IMR-90 (cell line): Measurements from ENCODE around the gene SLC2A14. TPM values are rescaled to one million over a fixed set of nuclear protein-coding genes. Genes with fewer than 3 reads are reported as not detected.

ENCODE experiments used
- ATAC-seq: fragments of 200-7000 bp; cut with Tn5 transposase; 2 replicates; pipeline ENCODE4 v1.9.1; 2020; ENCODE audit warnings: low read depth, mild to moderate bottlenecking, moderate library complexity
- BruUV-seq: library from RNA; stranded (reverse); fragments of 400-500 nt; replicated peaks from 2 replicates; lab custom pipeline; 2021; lab: Mats Ljungman, UMichigan
- CTCF ChIA-PET: fragments of 300-600 bp; formaldehyde crosslinking; extraction: SDS; loops from one replicate; lab custom pipeline; 2021; ENCODE audit warnings: antibody characterized with exemption; lab: Yijun Ruan, JAX
- POLR2A ChIA-PET: fragments of 300-600 bp; sonication (Branson Sonifier 250); formaldehyde crosslinking; loops from one replicate; lab custom pipeline; 2022; ENCODE audit warnings: antibody characterized with exemption; ENCODE audit not compliant: unreplicated experiment; lab: Charles Lee
- DNase-seq: peaks from one replicate; pipeline ENCODE4 v3.0.0; 2013
- H2AFZ ChIP-seq: replicated peaks from 2 replicates; pipeline ENCODE3; 2013; ENCODE audit warnings: low read length, mild to moderate bottlenecking; ENCODE audit not compliant: poor library complexity
- H2AK5ac ChIP-seq: 2 replicates; pipeline ENCODE4 v1.6.1; 2013; ENCODE audit warnings: low read depth, low read length, inconsistent platforms
- H2AK9ac ChIP-seq: replicated peaks from 2 replicates; pipeline ENCODE3; 2013; ENCODE audit warnings: mild to moderate bottlenecking, low read depth, low read length, moderate library complexity; ENCODE audit not compliant: poor library complexity
- H2BK120ac ChIP-seq: 2 replicates; pipeline ENCODE4 v1.6.1; 2013; ENCODE audit warnings: low read depth, low read length, inconsistent platforms
- H2BK15ac ChIP-seq: 3 replicates; pipeline ENCODE4 v1.6.1; 2013; ENCODE audit warnings: low read depth, low read length, inconsistent platforms
- H2BK20ac ChIP-seq: 2 replicates; pipeline ENCODE4 v1.6.1; 2013; ENCODE audit warnings: low read depth, mild to moderate bottlenecking, inconsistent platforms, low read length, moderate library complexity
- H2BK5ac ChIP-seq: 2 replicates; pipeline ENCODE4 v1.6.1; 2013; ENCODE audit warnings: mild to moderate bottlenecking, low read depth, low read length, inconsistent platforms; ENCODE audit not compliant: poor library complexity, severe bottlenecking
- H3K14ac ChIP-seq: replicated peaks from 2 replicates; pipeline ENCODE4 v1.6.1; 2013; ENCODE audit warnings: low read depth, low read length, inconsistent platforms
- H3K18ac ChIP-seq: 2 replicates; pipeline ENCODE4 v1.6.1; 2013; ENCODE audit warnings: low read depth, low read length, control low read depth
- H3K23ac ChIP-seq: 2 replicates; pipeline ENCODE4 v1.6.1; 2013; ENCODE audit warnings: low read depth, low read length, inconsistent platforms
- H3K27ac ChIP-seq: 2 replicates; pipeline ENCODE4 v1.5.1; 2013; ENCODE audit warnings: mild to moderate bottlenecking, control low read depth, low read length; ENCODE audit not compliant: insufficient read depth
- H3K27me3 ChIP-seq: 2 replicates; pipeline ENCODE4 v1.6.1; 2013; ENCODE audit warnings: low read length; ENCODE audit not compliant: control insufficient read depth, insufficient read depth
- H3K36me3 ChIP-seq: 2 replicates; pipeline ENCODE4 v1.6.1; 2013; ENCODE audit warnings: low read length, mixed read lengths; ENCODE audit not compliant: control insufficient read depth, insufficient read depth
- H3K4ac ChIP-seq: 2 replicates; pipeline ENCODE4 v1.6.1; 2013; ENCODE audit warnings: low read depth, low read length, inconsistent platforms
- H3K4me1 ChIP-seq: 2 replicates; pipeline ENCODE4 v1.6.1; 2013; ENCODE audit warnings: low read length, mixed read lengths; ENCODE audit not compliant: control insufficient read depth, insufficient read depth
- H3K4me2 ChIP-seq: 2 replicates; pipeline ENCODE4 v1.6.1; 2013; ENCODE audit warnings: low read depth, mild to moderate bottlenecking, control low read depth, low read length, moderate library complexity
- H3K4me3 ChIP-seq: 2 replicates; pipeline ENCODE4 v1.5.1; 2013; ENCODE audit warnings: low read depth, mild to moderate bottlenecking, control low read depth, low read length, moderate library complexity; ENCODE audit not compliant: insufficient read depth
- H3K56ac ChIP-seq: 2 replicates; pipeline ENCODE4 v1.6.1; 2013; ENCODE audit warnings: low read length, inconsistent platforms; ENCODE audit not compliant: insufficient read depth; ENCODE audit errors: extremely low read depth
- H3K79me1 ChIP-seq, 2 experiments: 2 replicates each; pipeline ENCODE4 v1.6.1; 2013; ENCODE audit warnings: low read length in 2 of 2, inconsistent platforms in 1 of 2, low read depth in 1 of 2
- H3K9ac ChIP-seq: 2 replicates; pipeline ENCODE4 v1.6.1; 2013; ENCODE audit warnings: low read depth, low read length, control low read depth
- H3K9me1 ChIP-seq: 2 replicates; pipeline ENCODE4 v1.6.1; 2013; ENCODE audit warnings: low read length, inconsistent platforms; ENCODE audit not compliant: insufficient read depth
- H3K9me3 ChIP-seq: 2 replicates; pipeline ENCODE4 v1.6.1; 2013; ENCODE audit warnings: low read length; ENCODE audit not compliant: control insufficient read depth, insufficient read depth
- H4K20me1 ChIP-seq: 2 replicates; pipeline ENCODE4 v1.6.1; 2013; ENCODE audit warnings: low read length, inconsistent platforms; ENCODE audit not compliant: insufficient read depth
- H4K5ac ChIP-seq: 2 replicates; pipeline ENCODE4 v1.6.1; 2013; ENCODE audit warnings: mild to moderate bottlenecking, low read depth, low read length, control low read depth
- H4K8ac ChIP-seq, 2 experiments: 2 replicates each; pipeline ENCODE4 v1.6.1; 2013; ENCODE audit warnings: low read depth in 2 of 2, low read length in 2 of 2, control low read depth in 1 of 2, inconsistent platforms in 1 of 2
- H4K91ac ChIP-seq: 2 replicates; pipeline ENCODE4 v1.6.1; 2013; ENCODE audit warnings: low read depth, low read length, inconsistent platforms; ENCODE audit not compliant: insufficient read depth
- CEBPB ChIP-seq: IDR thresholded peaks from 2 replicates; pipeline ENCODE4 v1.6.1; 2012; ENCODE audit warnings: low read depth, low read length, improper control_type of control experiment
- CHD1 ChIP-seq: IDR thresholded peaks from 2 replicates; pipeline ENCODE4 v1.6.1; 2012; ENCODE audit warnings: low read depth, low read length, improper control_type of control experiment
- FOS ChIP-seq: fragments of 150-350 bp; IDR thresholded peaks from 2 replicates; pipeline ENCODE4 v1.6.1; 2016; ENCODE audit warnings: low read depth, low read length
- MAZ ChIP-seq: IDR thresholded peaks from 2 replicates; pipeline ENCODE4 v1.6.1; 2012; ENCODE audit warnings: low read depth, mild to moderate bottlenecking, low read length, improper control_type of control experiment, moderate library complexity, borderline replicate concordance
- MXI1 ChIP-seq: IDR thresholded peaks from 2 replicates; pipeline ENCODE4 v1.6.1; 2012; ENCODE audit warnings: low read depth, mild to moderate bottlenecking, low read length, moderate library complexity, borderline replicate concordance
- POLR2A ChIP-seq: IDR thresholded peaks from 2 replicates; pipeline ENCODE4 v1.6.1; 2012; ENCODE audit warnings: mild to moderate bottlenecking, low read depth, low read length
- RAD21 ChIP-seq: IDR thresholded peaks from 2 replicates; pipeline ENCODE4 v1.6.1; 2012; ENCODE audit warnings: low read length, improper control_type of control experiment
- RCOR1 ChIP-seq: IDR thresholded peaks from 2 replicates; pipeline ENCODE4 v1.6.1; 2012; ENCODE audit warnings: mild to moderate bottlenecking, low read length, improper control_type of control experiment; ENCODE audit not compliant: insufficient replicate concordance
- SMC3 ChIP-seq: fragments of 150-350 bp; IDR thresholded peaks from 2 replicates; pipeline ENCODE4 v1.6.1; 2016; ENCODE audit warnings: low read depth, mild to moderate bottlenecking, antibody characterized with exemption, low read length, moderate library complexity
- WGBS, 2 experiments: methylation state at CpG; one replicate each; pipeline versions ENCODE4 v1.1.5 to v1.1.7; 2013; ENCODE audit warnings: missing lambda C conversion rate in 2 of 2; ENCODE audit not compliant: insufficient read length in 1 of 2; ENCODE audit errors: extremely low coverage in 2 of 2; 5-methylcytosine and 5-hydroxymethylcytosine counted together
- dilution Hi-C: fragments of 300-500 bp; cut with HindIII; formaldehyde crosslinking; loops from one replicate; pipeline ENCODE4 v1.14.3; 2018; ENCODE audit warnings: low sequenced_read_pairs; ENCODE audit not compliant: unreplicated experiment
- in situ Hi-C: fragments of 300-500 bp; cut with MboI; formaldehyde crosslinking; loops from 3 replicates; pipeline ENCODE4 v1.14.3; 2019; ENCODE audit warnings: low sequenced_read_pairs, inconsistent platforms, mixed read lengths
- intact Hi-C: fragments of 100-400 bp; cut with micrococcal nuclease; formaldehyde crosslinking; loops from 2 replicates; pipeline ENCODE4 v1.10.0; 2022
- polyA plus RNA-seq, 3 experiments: library from polyadenylated mRNA; depleted of rRNA; stranded (reverse); fragments of >200 nt; gene quantifications; 2 replicates each; pipeline ENCODE4 v1.2.3, GENCODE V29; 2012; ENCODE audit warnings: low replicate concordance in 1 of 3
- total RNA-seq: library from RNA; depleted of rRNA; stranded (reverse); fragments of >200 nt; gene quantifications from 2 replicates; pipeline ENCODE4 v1.2.3, GENCODE V29; 2012
- TF ChIP-seq, protein P1 (sequence below): conservative IDR thresholded peaks from 2 replicates; pipeline ENCODE4 v1.5.1; 2012; ENCODE audit warnings: mild to moderate bottlenecking, low read depth, low read length, improper control_type of control experiment
- TF ChIP-seq, protein P2 (sequence below): fragments of 150-350 bp; IDR thresholded peaks from 2 replicates; pipeline ENCODE4 v1.6.1; 2016; ENCODE audit warnings: low read depth, mild to moderate bottlenecking, low read length, moderate library complexity, borderline replicate concordance
- TF ChIP-seq, protein P3 (sequence below): fragments of 150-350 bp; IDR thresholded peaks from 2 replicates; pipeline ENCODE4 v1.6.1; 2017; ENCODE audit warnings: mild to moderate bottlenecking, antibody characterized with exemption, low read length, low read depth

SLC2A14 gene
- total and polyA plus RNA-seq, 2 of the 4 experiments (the other 2 are of a cell fraction), result 0.05 TPM; not detected in 1

DNA sequence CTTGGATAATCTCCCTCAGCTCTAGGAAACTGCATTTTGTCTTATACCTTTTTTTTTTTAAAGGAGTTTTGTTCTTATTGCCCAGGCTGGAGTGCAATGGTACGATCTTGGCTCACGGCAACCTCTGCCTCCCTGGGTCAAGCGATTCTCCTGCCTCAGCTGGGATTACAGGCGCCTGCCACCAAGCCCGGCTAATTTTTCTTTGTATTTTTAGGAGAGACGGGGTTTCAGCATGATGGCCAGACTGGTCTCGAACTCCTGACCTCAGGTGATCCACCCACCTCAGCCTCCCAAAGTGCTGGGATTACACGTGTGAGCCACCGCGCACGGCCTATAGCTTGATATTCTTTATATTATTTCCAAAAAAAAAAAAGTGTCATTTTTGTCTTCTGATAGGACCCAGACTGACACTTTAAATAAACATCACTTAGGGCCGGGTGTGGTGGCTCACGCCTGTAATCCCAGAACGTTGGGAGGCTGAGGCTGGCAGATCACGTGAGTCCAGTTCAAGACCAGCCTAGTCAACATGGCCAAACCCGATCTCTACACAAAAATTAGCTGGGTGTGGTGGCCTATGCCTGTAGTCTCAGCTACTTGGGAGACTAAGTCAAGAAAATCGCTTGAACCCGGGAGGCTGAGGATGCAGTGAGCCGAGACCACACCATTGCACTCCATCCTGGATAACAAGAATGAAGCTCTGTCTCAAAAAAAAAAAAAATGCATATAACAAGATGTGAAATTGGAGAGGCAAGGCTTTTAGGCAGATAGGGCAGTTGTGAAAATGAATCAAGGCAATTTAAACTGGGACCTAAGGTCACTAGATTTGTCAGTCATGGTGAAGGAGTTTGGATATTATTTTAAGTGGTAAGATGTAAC, 44.9 kb upstream of the SLC2A14 start:
- intact Hi-C loops, result no loop called here
- WGBS, 2 experiments, result no CpG with 5 or more reads among the region's 19 CpGs
- H3K18ac ChIP-seq, result no peak overlapping the region
- no peak for DNase-seq
- H3K27me3 ChIP-seq, result no peaks in the 10 kb centered on the region
- TF ChIP-seq, protein P1, sequence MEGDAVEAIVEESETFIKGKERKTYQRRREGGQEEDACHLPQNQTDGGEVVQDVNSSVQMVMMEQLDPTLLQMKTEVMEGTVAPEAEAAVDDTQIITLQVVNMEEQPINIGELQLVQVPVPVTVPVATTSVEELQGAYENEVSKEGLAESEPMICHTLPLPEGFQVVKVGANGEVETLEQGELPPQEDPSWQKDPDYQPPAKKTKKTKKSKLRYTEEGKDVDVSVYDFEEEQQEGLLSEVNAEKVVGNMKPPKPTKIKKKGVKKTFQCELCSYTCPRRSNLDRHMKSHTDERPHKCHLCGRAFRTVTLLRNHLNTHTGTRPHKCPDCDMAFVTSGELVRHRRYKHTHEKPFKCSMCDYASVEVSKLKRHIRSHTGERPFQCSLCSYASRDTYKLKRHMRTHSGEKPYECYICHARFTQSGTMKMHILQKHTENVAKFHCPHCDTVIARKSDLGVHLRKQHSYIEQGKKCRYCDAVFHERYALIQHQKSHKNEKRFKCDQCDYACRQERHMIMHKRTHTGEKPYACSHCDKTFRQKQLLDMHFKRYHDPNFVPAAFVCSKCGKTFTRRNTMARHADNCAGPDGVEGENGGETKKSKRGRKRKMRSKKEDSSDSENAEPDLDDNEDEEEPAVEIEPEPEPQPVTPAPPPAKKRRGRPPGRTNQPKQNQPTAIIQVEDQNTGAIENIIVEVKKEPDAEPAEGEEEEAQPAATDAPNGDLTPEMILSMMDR, result no peak
- TF ChIP-seq FOS (no peak), POLR2A (no peak; the same call in 1 of the 2 replicates), CHD1 (no peak), RCOR1 (no peak), MXI1 (no peak), SMC3 (no peak), MAZ (no peak), RAD21 (no peak), CEBPB (no peak)
- TF ChIP-seq, protein P2, sequence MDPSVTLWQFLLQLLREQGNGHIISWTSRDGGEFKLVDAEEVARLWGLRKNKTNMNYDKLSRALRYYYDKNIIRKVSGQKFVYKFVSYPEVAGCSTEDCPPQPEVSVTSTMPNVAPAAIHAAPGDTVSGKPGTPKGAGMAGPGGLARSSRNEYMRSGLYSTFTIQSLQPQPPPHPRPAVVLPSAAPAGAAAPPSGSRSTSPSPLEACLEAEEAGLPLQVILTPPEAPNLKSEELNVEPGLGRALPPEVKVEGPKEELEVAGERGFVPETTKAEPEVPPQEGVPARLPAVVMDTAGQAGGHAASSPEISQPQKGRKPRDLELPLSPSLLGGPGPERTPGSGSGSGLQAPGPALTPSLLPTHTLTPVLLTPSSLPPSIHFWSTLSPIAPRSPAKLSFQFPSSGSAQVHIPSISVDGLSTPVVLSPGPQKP, result no peak
- TF ChIP-seq, protein P3, sequence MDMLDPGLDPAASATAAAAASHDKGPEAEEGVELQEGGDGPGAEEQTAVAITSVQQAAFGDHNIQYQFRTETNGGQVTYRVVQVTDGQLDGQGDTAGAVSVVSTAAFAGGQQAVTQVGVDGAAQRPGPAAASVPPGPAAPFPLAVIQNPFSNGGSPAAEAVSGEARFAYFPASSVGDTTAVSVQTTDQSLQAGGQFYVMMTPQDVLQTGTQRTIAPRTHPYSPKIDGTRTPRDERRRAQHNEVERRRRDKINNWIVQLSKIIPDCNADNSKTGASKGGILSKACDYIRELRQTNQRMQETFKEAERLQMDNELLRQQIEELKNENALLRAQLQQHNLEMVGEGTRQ, result no peak
- no peak overlapping the region for H2BK20ac ChIP-seq
- no peak overlapping the region for H4K5ac ChIP-seq
- no peaks in the 10 kb centered on the region for H3K9me3 ChIP-seq
- H3K56ac ChIP-seq, result no peak overlapping the region
- H3K4me1 ChIP-seq, result peaks cover 2% of the 10 kb centered on the region; the same call in 1 of the 2 replicates
- CTCF ChIA-PET, result interaction anchor here (0.6 to 0.7 kb wide), 2 partner anchors 78 to 544 kb away, joined by 3 read pairs; no protein-coding TSS in a partner anchor
- H2BK15ac ChIP-seq, result no peak overlapping the region
- no peak overlapping the region for H3K14ac ChIP-seq
- H3K27ac ChIP-seq, result no peak overlapping the region
- no peak overlapping the region for H4K91ac ChIP-seq
- peaks cover 4 to 15% of the 10 kb centered on the region in 2 experiments; a peak in 3 of 4 replicates for H3K79me1 ChIP-seq
- POLR2A ChIA-PET, result interaction anchor here (0.6 kb wide), 1 partner anchor 19 kb away, joined by 3 read pairs; no protein-coding TSS in a partner anchor
- in situ Hi-C loops, result no loop called here
- H2AK5ac ChIP-seq, result no peak overlapping the region
- no peak overlapping the region for H3K23ac ChIP-seq
- no peak overlapping the region for H3K9ac ChIP-seq
- no peak overlapping the region for H4K8ac ChIP-seq
- no peak overlapping the region for H2BK120ac ChIP-seq
- no peak overlapping the region for H3K4me3 ChIP-seq
- dilution Hi-C loops, result no loop called here
- no peak overlapping the region for H2BK5ac ChIP-seq
- no peak overlapping the region for H3K4me2 ChIP-seq
- H3K4ac ChIP-seq, result no peak overlapping the region
- ATAC-seq, result no peak
- H2AK9ac ChIP-seq, result no peak overlapping the region
- no TSS peak for BruUV-seq
- no peaks in the 10 kb centered on the region for H3K9me1 ChIP-seq
- H3K36me3 ChIP-seq, result peaks cover 28% of the 10 kb centered on the region
- no peak overlapping the region for H2AFZ ChIP-seq
- H4K20me1 ChIP-seq, result peaks cover 32% of the 10 kb centered on the region
